Osteoblast (primary cell): Measurements from ENCODE around the gene CTNNA1. TPM values are rescaled to one million over a fixed set of nuclear protein-coding genes. Genes with fewer than 3 reads are reported as not detected.

Experiments
- DNase-seq: peaks from one replicate; pipeline ENCODE4 v3.0.0; 2011; ENCODE audit warnings: low spot score, mixed read lengths; ENCODE audit not compliant: insufficient read length; ENCODE audit errors: missing footprints
- H2AFZ ChIP-seq: 2 replicates; pipeline ENCODE4 v1.6.0; 2011; ENCODE audit warnings: mild to moderate bottlenecking, low read length
- H3K27ac ChIP-seq: 2 replicates; pipeline ENCODE4 v1.5.1; 2011; ENCODE audit warnings: mild to moderate bottlenecking, low read depth, low read length, moderate library complexity
- H3K27me3 ChIP-seq: 2 replicates; pipeline ENCODE4 v1.6.0; 2012; ENCODE audit warnings: mild to moderate bottlenecking, control low read depth, inconsistent platforms, low read length, moderate library complexity; ENCODE audit not compliant: insufficient read depth
- H3K36me3 ChIP-seq: 2 replicates; pipeline ENCODE4 v1.5.1; 2011; ENCODE audit warnings: mild to moderate bottlenecking, low read length, control low read depth, moderate library complexity; ENCODE audit not compliant: insufficient read depth
- H3K4me1 ChIP-seq: 2 replicates; pipeline ENCODE4 v1.5.1; 2011; ENCODE audit warnings: mild to moderate bottlenecking, low read length, control low read depth, moderate library complexity; ENCODE audit not compliant: insufficient read depth
- H3K4me2 ChIP-seq: 2 replicates; pipeline ENCODE4 v1.6.0; 2011; ENCODE audit warnings: mild to moderate bottlenecking, low read length; ENCODE audit not compliant: insufficient read depth
- H3K4me3 ChIP-seq: fragments of 200-600 bp; sonication (generic); 3 replicates; pipeline ENCODE4 v1.5.1; 2012; ENCODE audit warnings: mild to moderate bottlenecking, low read length, inconsistent platforms; ENCODE audit not compliant: insufficient read depth
- H3K79me2 ChIP-seq: 2 replicates; pipeline ENCODE4 v1.6.0; 2012; ENCODE audit warnings: mild to moderate bottlenecking, low read length, control low read depth, inconsistent platforms; ENCODE audit not compliant: insufficient read depth
- H3K9me3 ChIP-seq: 2 replicates; pipeline ENCODE4 v1.5.1; 2011; ENCODE audit warnings: low read depth, low read length, control low read depth
- H4K20me1 ChIP-seq: 2 replicates; pipeline ENCODE4 v1.6.0; 2012; ENCODE audit warnings: mild to moderate bottlenecking, low read length, control low read depth; ENCODE audit not compliant: insufficient read depth
- CTCF ChIP-seq: IDR thresholded peaks from 2 replicates; pipeline ENCODE4 v1.5.1; 2011; ENCODE audit warnings: mild to moderate bottlenecking, low read depth, low read length, moderate library complexity; ENCODE audit errors: extremely low read depth
- total RNA-seq: library from RNA; depleted of rRNA; stranded (reverse); fragments of >200 nt; gene quantifications from 2 replicates; pipeline ENCODE4 v1.2.3, GENCODE V29; 2012

Gene CTNNA1
- total RNA-seq, 1 donor: 432 TPM

GRCh38 chr5:138775034-138775433 lies 21.8 kb downstream of the CTNNA1 start:
- peaks cover 3% of the 10 kb centered on the region for H3K4me1 ChIP-seq
- peaks cover 61% of the 10 kb centered on the region for H4K20me1 ChIP-seq
- no peaks in the 10 kb centered on the region for H3K27me3 ChIP-seq
- DNase-seq: no peak
- no peak overlapping the region for H3K27ac ChIP-seq
- H2AFZ ChIP-seq: no peak overlapping the region
- no peak overlapping the region for H3K4me3 ChIP-seq
- H3K4me2 ChIP-seq: no peak overlapping the region
- no peak for TF ChIP-seq CTCF
- peaks cover 81% of the 10 kb centered on the region for H3K79me2 ChIP-seq
- H3K36me3 ChIP-seq: peaks cover 15% of the 10 kb centered on the region
- no peaks in the 10 kb centered on the region for H3K9me3 ChIP-seq

DNA sequence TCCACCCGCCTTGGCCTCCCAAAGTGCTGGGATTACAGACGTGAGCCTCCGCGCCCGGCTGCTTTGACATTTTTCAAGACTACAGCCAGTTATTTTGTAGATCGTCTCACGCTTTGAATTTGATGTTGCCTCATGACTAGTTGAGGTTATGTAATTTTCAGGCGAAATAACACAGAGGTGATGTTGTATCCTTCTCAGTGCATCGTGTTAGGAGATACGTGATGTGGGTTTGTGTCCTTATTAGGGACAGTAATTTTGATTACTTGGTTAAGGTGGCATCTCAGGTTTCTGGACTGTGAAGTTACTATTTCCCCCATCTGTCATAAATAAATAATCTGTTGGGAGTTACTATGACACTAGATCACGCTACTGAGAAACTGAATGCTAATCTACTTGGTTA lies 25.0 kb downstream of the CTNNA1 start:
- Histone ChIP-seq H3K27ac (no peak overlapping the region), H2AFZ (no peak overlapping the region), H3K36me3 (peaks cover 27% of the 10 kb centered on the region), H3K27me3 (no peaks in the 10 kb centered on the region), H3K4me3 (no peak overlapping the region), H3K79me2 (peaks cover 78% of the 10 kb centered on the region), H4K20me1 (peaks cover 40% of the 10 kb centered on the region), H3K9me3 (no peaks in the 10 kb centered on the region), H3K4me1 (peaks cover 2% of the 10 kb centered on the region), H3K4me2 (no peak overlapping the region)
- no peak for TF ChIP-seq CTCF
- DNase-seq: no peak

GRCh38 chr5:138783976-138784375 lies 30.8 kb downstream of the CTNNA1 start:
- Histone ChIP-seq H3K4me3 (no peak overlapping the region), H3K9me3 (no peaks in the 10 kb centered on the region), H3K79me2 (peaks cover 93% of the 10 kb centered on the region), H2AFZ (no peak overlapping the region), H3K36me3 (peaks cover 34% of the 10 kb centered on the region), H3K4me2 (no peak overlapping the region), H4K20me1 (peaks cover 38% of the 10 kb centered on the region), H3K27ac (no peak overlapping the region), H3K27me3 (no peaks in the 10 kb centered on the region), H3K4me1 (peaks cover 8% of the 10 kb centered on the region)
- TF ChIP-seq CTCF: no peak
- DNase-seq: no peak

DNA sequence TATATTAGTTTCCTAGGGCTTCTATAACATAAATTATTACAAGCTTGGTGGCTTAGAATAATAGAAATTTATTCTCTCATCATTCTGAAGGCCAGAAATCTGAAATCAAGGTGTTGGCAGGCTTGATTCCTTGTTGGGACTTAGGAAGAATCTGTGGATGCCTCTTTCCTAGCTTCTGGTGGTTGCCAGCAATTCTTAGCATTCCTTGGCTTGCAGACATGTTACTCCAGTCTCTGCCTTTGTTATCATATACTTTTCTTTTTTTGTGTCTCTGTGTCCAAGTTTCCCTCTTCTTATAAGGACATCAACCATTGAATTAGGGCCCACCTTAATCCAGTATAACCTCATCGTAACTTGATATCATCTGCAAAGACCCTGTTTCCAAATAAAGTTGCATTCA lies 31.4 kb downstream of the CTNNA1 start:
- Histone ChIP-seq H3K4me3 (no peak overlapping the region), H3K4me2 (no peak overlapping the region), H3K27me3 (no peaks in the 10 kb centered on the region), H3K79me2 (peaks cover 93% of the 10 kb centered on the region), H3K36me3 (peaks cover 32% of the 10 kb centered on the region), H3K9me3 (no peaks in the 10 kb centered on the region), H3K4me1 (peaks cover 8% of the 10 kb centered on the region), H4K20me1 (peaks cover 33% of the 10 kb centered on the region), H2AFZ (no peak overlapping the region), H3K27ac (no peak overlapping the region)
- no peak for TF ChIP-seq CTCF
- DNase-seq: peak; percentile 65
